Karpas-422 (cell line): Measurements from ENCODE around the gene TMEM139. TPM values are rescaled to one million over a fixed set of nuclear protein-coding genes. Genes with fewer than 3 reads are reported as not detected.
A peak's percentile ranks its signal among the peaks of the same experiment; 100 is the strongest.
"Not testable (repeated sequence)": the region's sequence is repeated elsewhere in the genome, so short reads cannot be mapped to it uniquely, and the experiment has no call there.

Experiments used
- DNase-seq: peaks from one replicate; pipeline ENCODE4 v3.0.0-alpha.2; 2015
- H2AFZ ChIP-seq: fragments of 200-600 bp; sonication (generic); 2 replicates; pipeline ENCODE4 v1.6.1; 2014; ENCODE audit warnings: antibody characterized with exemption, low read length, mixed read lengths
- H3K27ac ChIP-seq: fragments of 200-600 bp; sonication (generic); 2 replicates; pipeline ENCODE4 v1.5.1; 2014; ENCODE audit warnings: mild to moderate bottlenecking, low read length, moderate library complexity
- H3K27me3 ChIP-seq: fragments of 200-600 bp; sonication (generic); 2 replicates; pipeline ENCODE4 v1.6.1; 2014; ENCODE audit warnings: low read length, mixed read lengths
- H3K36me3 ChIP-seq: fragments of 200-600 bp; sonication (generic); 2 replicates; pipeline ENCODE4 v1.6.1; 2014; ENCODE audit warnings: low read length, mixed read lengths; ENCODE audit not compliant: insufficient read depth
- H3K4me1 ChIP-seq: fragments of 200-600 bp; sonication (generic); 2 replicates; pipeline ENCODE4 v1.6.1; 2014; ENCODE audit warnings: mild to moderate bottlenecking, low read length, mixed read lengths
- H3K4me2 ChIP-seq: fragments of 200-600 bp; sonication (generic); 2 replicates; pipeline ENCODE4 v1.6.1; 2014; ENCODE audit warnings: low read length, low read depth, mild to moderate bottlenecking; ENCODE audit not compliant: poor library complexity, severe bottlenecking
- H3K4me3 ChIP-seq: fragments of 200-600 bp; sonication (generic); 2 replicates; pipeline ENCODE4 v1.5.1; 2014; ENCODE audit warnings: mild to moderate bottlenecking, antibody characterized with exemption, low read length, mixed read lengths
- H3K79me2 ChIP-seq: fragments of 200-600 bp; sonication (generic); 2 replicates; pipeline ENCODE4 v1.6.1; 2014; ENCODE audit warnings: mild to moderate bottlenecking, low read length, mixed read lengths
- H3K9ac ChIP-seq: fragments of 200-600 bp; sonication (generic); 2 replicates; pipeline ENCODE4 v1.6.0; 2014; ENCODE audit warnings: low read length
- H3K9me2 ChIP-seq: fragments of 200-600 bp; sonication (generic), shearing (Covaris generic); replicated peaks from 2 replicates; pipeline ENCODE4 v1.6.0; 2014; ENCODE audit warnings: mild to moderate bottlenecking, low read length, moderate library complexity; ENCODE audit not compliant: insufficient read depth
- H3K9me3 ChIP-seq: fragments of 300-700, 200-600 bp; sonication (generic); 2 replicates; pipeline ENCODE4 v1.6.1; 2014; ENCODE audit warnings: low read length, mixed read lengths
- H4K20me1 ChIP-seq: fragments of 200-600 bp; sonication (generic); 2 replicates; pipeline ENCODE4 v1.6.1; 2014; ENCODE audit warnings: mild to moderate bottlenecking, antibody characterized with exemption, low read length, low read depth; ENCODE audit not compliant: insufficient read depth
- total RNA-seq: library from RNA; depleted of rRNA; stranded (reverse); fragments of >200 nt; shearing (Covaris generic); gene quantifications from 2 replicates; pipeline ENCODE4 v1.2.3, GENCODE V29; 2014; ENCODE audit warnings: low replicate concordance

TMEM139 gene
- total RNA-seq, 1 experiment from 2014 or later: not detected

- H3K4me3 ChIP-seq: peak within 1 kb of the TSS; percentile 98
- no peaks in the 10 kb centered on the region for H4K20me1 ChIP-seq
- H3K9me2 ChIP-seq: no peaks in the 10 kb centered on the region
- DNase-seq: peak; percentile 91
- H3K27ac ChIP-seq: peak within 1 kb of the TSS; percentile 27; the same call in 1 of the 2 replicates
- no peaks in the 10 kb centered on the region for H3K9me3 ChIP-seq
- peaks cover 15% of the 10 kb centered on the region for H3K79me2 ChIP-seq
- H3K27me3 ChIP-seq: no peaks in the 10 kb centered on the region
- peak within 1 kb of the TSS; percentile 98 for H2AFZ ChIP-seq
- peak within 1 kb of the TSS; percentile 74 for H3K4me2 ChIP-seq
- peaks cover 19% of the 10 kb centered on the region for H3K36me3 ChIP-seq
- H3K9ac ChIP-seq: peak within 1 kb of the TSS; percentile 97
- H3K4me1 ChIP-seq: peaks cover 30% of the 10 kb centered on the region
These were observed 21.2 kb upstream of the TMEM139 start, which contains the start of gene GSTK1 for GRCh38 chr7:143263266-143264195. Gene GSTK1 (plus strand): TSS chr7:143263441. CDS start chr7:143263514, 73 bp downstream.

- DNase-seq, H3K27ac ChIP-seq, H3K9me2 ChIP-seq, H4K20me1 ChIP-seq, H3K27me3 ChIP-seq, H3K9me3 ChIP-seq: not testable (repeated sequence)
- Histone ChIP-seq H3K9ac (peak overlapping the region; percentile 97), H2AFZ (peak overlapping the region; percentile 98), H3K4me2 (peak overlapping the region; percentile 74), H3K4me3 (peak overlapping the region; percentile 98), H3K79me2 (peaks cover 15% of the 10 kb centered on the region), H3K36me3 (peaks cover 25% of the 10 kb centered on the region), H3K4me1 (peaks cover 28% of the 10 kb centered on the region)
These were observed 20.6 kb upstream of the TMEM139 start for GRCh38 chr7:143264196-143264568.

- Histone ChIP-seq H3K9ac (no peak overlapping the region), H3K4me1 (peaks cover 20% of the 10 kb centered on the region), H3K9me3 (no peaks in the 10 kb centered on the region), H3K9me2 (no peaks in the 10 kb centered on the region), H2AFZ (no peak overlapping the region), H4K20me1 (no peaks in the 10 kb centered on the region), H3K4me3 (peak overlapping the region; percentile 98; the same call in 1 of the 2 replicates), H3K27ac (no peak overlapping the region), H3K79me2 (peaks cover 15% of the 10 kb centered on the region), H3K4me2 (peak overlapping the region; percentile 74), H3K27me3 (no peaks in the 10 kb centered on the region), H3K36me3 (peaks cover 28% of the 10 kb centered on the region)
- no peak for DNase-seq
These were observed 19.6 kb upstream of the TMEM139 start for GRCh38 chr7:143265017-143265693.

GRCh38 chr7:143269251-143269650 lies 15.5 kb upstream of the TMEM139 start:
- H2AFZ ChIP-seq: no peak overlapping the region
- H3K79me2 ChIP-seq: peaks cover 5% of the 10 kb centered on the region; the same call in 1 of the 2 replicates
- no peaks in the 10 kb centered on the region for H4K20me1 ChIP-seq
- H3K27me3 ChIP-seq: no peaks in the 10 kb centered on the region
- H3K4me1 ChIP-seq: peaks cover 9% of the 10 kb centered on the region
- H3K9ac ChIP-seq: no peak overlapping the region
- H3K4me3 ChIP-seq: no peak overlapping the region
- peaks cover 28% of the 10 kb centered on the region for H3K36me3 ChIP-seq
- no peak overlapping the region for H3K4me2 ChIP-seq
- H3K9me3 ChIP-seq: no peaks in the 10 kb centered on the region
- no peak overlapping the region for H3K27ac ChIP-seq
- no peaks in the 10 kb centered on the region for H3K9me2 ChIP-seq
- DNase-seq: no peak

GRCh38 chr7:143271240-143271639 lies 13.5 kb upstream of the TMEM139 start:
- peaks cover 21% of the 10 kb centered on the region for H3K36me3 ChIP-seq
- no peaks in the 10 kb centered on the region for H3K4me1 ChIP-seq
- H3K9me2 ChIP-seq: no peaks in the 10 kb centered on the region
- H2AFZ ChIP-seq: no peak overlapping the region
- no peak overlapping the region for H3K9ac ChIP-seq
- DNase-seq: no peak
- no peaks in the 10 kb centered on the region for H3K79me2 ChIP-seq
- no peaks in the 10 kb centered on the region for H3K9me3 ChIP-seq
- H3K27ac ChIP-seq: no peak overlapping the region
- no peak overlapping the region for H3K4me3 ChIP-seq
- no peaks in the 10 kb centered on the region for H4K20me1 ChIP-seq
- no peak overlapping the region for H3K4me2 ChIP-seq
- no peaks in the 10 kb centered on the region for H3K27me3 ChIP-seq

GRCh38 chr7:143272871-143273270 lies 11.9 kb upstream of the TMEM139 start:
- H3K4me2 ChIP-seq: no peak overlapping the region
- no peaks in the 10 kb centered on the region for H3K4me1 ChIP-seq
- no peak overlapping the region for H3K4me3 ChIP-seq
- no peaks in the 10 kb centered on the region for H3K9me3 ChIP-seq
- no peaks in the 10 kb centered on the region for H3K79me2 ChIP-seq
- H3K27me3 ChIP-seq: no peaks in the 10 kb centered on the region
- H2AFZ ChIP-seq: no peak overlapping the region
- H3K27ac ChIP-seq: no peak overlapping the region
- no peaks in the 10 kb centered on the region for H3K9me2 ChIP-seq
- peaks cover 9% of the 10 kb centered on the region for H3K36me3 ChIP-seq
- DNase-seq: no peak
- no peak overlapping the region for H3K9ac ChIP-seq
- H4K20me1 ChIP-seq: no peaks in the 10 kb centered on the region

- H3K36me3 ChIP-seq: no peaks in the 10 kb centered on the region
- H3K9ac ChIP-seq: no peak overlapping the region
- no peaks in the 10 kb centered on the region for H3K9me3 ChIP-seq
- H3K27ac ChIP-seq: no peak overlapping the region
- no peak overlapping the region for H3K4me2 ChIP-seq
- H3K9me2 ChIP-seq: no peaks in the 10 kb centered on the region
- H3K4me1 ChIP-seq: peaks cover 9% of the 10 kb centered on the region
- H3K27me3 ChIP-seq: no peaks in the 10 kb centered on the region
- DNase-seq: no peak
- no peak overlapping the region for H3K4me3 ChIP-seq
- H3K79me2 ChIP-seq: no peaks in the 10 kb centered on the region
- no peaks in the 10 kb centered on the region for H4K20me1 ChIP-seq
- no peak overlapping the region; the same call in 1 of the 2 replicates for H2AFZ ChIP-seq
These were observed 5.3 kb upstream of the TMEM139 start for GRCh38 chr7:143279186-143280098.
